Measurements from ENCODE around the gene PNPLA5. TPM values are rescaled to one million over a fixed set of nuclear protein-coding genes. Genes with fewer than 3 reads are reported as not detected.

Gene PNPLA5
- total RNA-seq, 2 experiments from 2014 or later: 0.15 TPM; not detected in 1

DNA sequence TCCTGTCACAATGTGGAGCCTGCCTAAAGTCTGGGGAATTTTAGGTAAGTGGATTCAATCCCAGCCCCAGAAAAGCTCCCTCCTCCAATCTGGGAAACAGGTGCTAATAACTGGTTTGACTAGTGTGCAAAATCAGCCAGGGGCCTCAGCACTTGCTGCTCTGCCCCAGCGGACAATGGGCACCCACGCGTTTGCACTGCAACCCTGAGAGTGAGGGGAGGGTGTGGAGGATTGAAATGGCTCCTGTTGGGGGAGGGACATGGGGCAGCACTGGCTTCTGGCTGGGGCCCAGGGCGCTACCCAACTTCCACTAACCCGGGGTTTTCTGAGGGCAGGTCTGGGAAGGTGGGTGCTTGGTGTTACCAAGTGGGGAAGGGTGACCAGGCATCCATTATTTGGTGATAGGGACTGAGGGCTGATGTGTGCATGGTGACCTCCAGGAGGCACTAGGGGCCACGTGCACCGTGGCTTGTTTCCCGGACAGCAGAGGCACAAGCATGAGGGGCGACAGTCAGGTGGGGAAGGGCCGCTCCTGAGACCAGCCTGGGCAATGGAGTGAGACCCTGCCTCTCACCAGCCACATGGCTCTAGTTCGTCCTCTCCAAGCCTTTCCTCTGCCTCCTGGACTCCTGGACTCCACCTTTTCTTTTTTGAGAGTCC is 4.3 kb upstream of the PNPLA5 start:
- no TSS peak for BruUV-seq (replicated peaks)
- DNase-seq (ENCODE audit: low spot score): no peak
- H4K20me1 ChIP-seq (ENCODE audit: insufficient read depth, low read length): no peaks in the 10 kb centered on the region
- no peak overlapping the region for H3K4me3 ChIP-seq (ENCODE audit: low read depth, low read length, poor library complexity, severe bottlenecking)
- no peak overlapping the region for H3K27ac ChIP-seq (ENCODE audit: low read depth, low read length, poor library complexity, severe bottlenecking)
- no peaks in the 10 kb centered on the region for H3K36me3 ChIP-seq (ENCODE audit: insufficient read depth, low read length)
- no peak for TF ChIP-seq EZH2phosphoT487 (IDR thresholded peaks at IDR 0.05; ENCODE audit: borderline replicate concordance, low read depth, low read length)
- TF ChIP-seq, protein P1, sequence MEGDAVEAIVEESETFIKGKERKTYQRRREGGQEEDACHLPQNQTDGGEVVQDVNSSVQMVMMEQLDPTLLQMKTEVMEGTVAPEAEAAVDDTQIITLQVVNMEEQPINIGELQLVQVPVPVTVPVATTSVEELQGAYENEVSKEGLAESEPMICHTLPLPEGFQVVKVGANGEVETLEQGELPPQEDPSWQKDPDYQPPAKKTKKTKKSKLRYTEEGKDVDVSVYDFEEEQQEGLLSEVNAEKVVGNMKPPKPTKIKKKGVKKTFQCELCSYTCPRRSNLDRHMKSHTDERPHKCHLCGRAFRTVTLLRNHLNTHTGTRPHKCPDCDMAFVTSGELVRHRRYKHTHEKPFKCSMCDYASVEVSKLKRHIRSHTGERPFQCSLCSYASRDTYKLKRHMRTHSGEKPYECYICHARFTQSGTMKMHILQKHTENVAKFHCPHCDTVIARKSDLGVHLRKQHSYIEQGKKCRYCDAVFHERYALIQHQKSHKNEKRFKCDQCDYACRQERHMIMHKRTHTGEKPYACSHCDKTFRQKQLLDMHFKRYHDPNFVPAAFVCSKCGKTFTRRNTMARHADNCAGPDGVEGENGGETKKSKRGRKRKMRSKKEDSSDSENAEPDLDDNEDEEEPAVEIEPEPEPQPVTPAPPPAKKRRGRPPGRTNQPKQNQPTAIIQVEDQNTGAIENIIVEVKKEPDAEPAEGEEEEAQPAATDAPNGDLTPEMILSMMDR (conservative IDR thresholded peaks at IDR 0.05; ENCODE audit: low read length): no peak
- no peaks in the 10 kb centered on the region for H3K9me3 ChIP-seq (ENCODE audit: low read length)
- H2AFZ ChIP-seq (ENCODE audit: low read length): no peak overlapping the region
- CTCF ChIA-PET (ENCODE audit: unreplicated experiment): no interaction called here
- POLR2A ChIA-PET: interaction anchor here (0.5 to 0.6 kb wide), 2 partner anchors 57 to 708 kb away, joined by 3 to 4 read pairs; no protein-coding TSS in a partner anchor
- no peak overlapping the region for H3K4me2 ChIP-seq (ENCODE audit: low read length)
- intact Hi-C loops (cut with micrococcal nuclease; ENCODE audit: unreplicated experiment): no loop called here
- no peaks in the 10 kb centered on the region for H3K9me2 ChIP-seq (ENCODE audit: insufficient read depth, low read length)
- no peaks in the 10 kb centered on the region for H3K79me2 ChIP-seq (ENCODE audit: insufficient read depth, low read depth, low read length)
- no peaks in the 10 kb centered on the region for H3K4me1 ChIP-seq (ENCODE audit: insufficient read depth, low read length, poor library complexity, severe bottlenecking)

DNA sequence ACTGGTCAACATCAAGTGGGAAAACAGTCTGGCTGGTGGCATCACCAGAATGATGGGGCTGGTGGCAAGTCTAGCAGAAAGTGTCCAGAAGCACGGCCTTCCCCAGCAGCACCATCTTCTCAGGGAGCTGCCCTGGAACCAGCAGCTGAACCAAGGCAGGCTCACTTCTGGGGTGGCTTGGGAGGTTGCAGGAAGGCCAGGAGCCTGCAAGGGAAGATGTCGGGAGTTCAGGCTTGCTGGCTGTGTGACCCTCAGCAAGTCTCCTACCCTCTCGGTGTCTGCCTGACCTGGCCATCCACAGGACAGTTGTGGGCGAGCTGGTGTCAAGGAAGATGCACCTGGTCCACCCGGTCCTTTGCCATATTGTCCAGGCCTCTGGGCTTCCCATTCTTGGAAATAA is 2.3 kb upstream of the PNPLA5 start:
- Histone ChIP-seq H3K36me3 (ENCODE audit: insufficient read depth, low read length) (no peaks in the 10 kb centered on the region), H3K4me3 (ENCODE audit: low read depth, low read length, poor library complexity, severe bottlenecking) (no peak overlapping the region), H3K9me3 (ENCODE audit: low read length) (no peaks in the 10 kb centered on the region), H3K79me2 (ENCODE audit: insufficient read depth, low read depth, low read length) (no peaks in the 10 kb centered on the region), H2AFZ (ENCODE audit: low read length) (no peak overlapping the region), H4K20me1 (ENCODE audit: insufficient read depth, low read length) (no peaks in the 10 kb centered on the region), H3K4me2 (ENCODE audit: low read length) (no peak overlapping the region), H3K27ac (ENCODE audit: low read depth, low read length, poor library complexity, severe bottlenecking) (no peak overlapping the region), H3K4me1 (ENCODE audit: insufficient read depth, low read length, poor library complexity, severe bottlenecking) (no peaks in the 10 kb centered on the region), H3K9me2 (ENCODE audit: insufficient read depth, low read length) (no peaks in the 10 kb centered on the region)
- POLR2A ChIA-PET: no interaction called here
- TF ChIP-seq, protein P1 (conservative IDR thresholded peaks at IDR 0.05; ENCODE audit: low read length): no peak
- TF ChIP-seq EZH2phosphoT487 (IDR thresholded peaks at IDR 0.05; ENCODE audit: borderline replicate concordance, low read depth, low read length): no peak
- no TSS peak for BruUV-seq (replicated peaks)
- no peak for DNase-seq (ENCODE audit: low spot score)
- intact Hi-C loops (cut with micrococcal nuclease; ENCODE audit: unreplicated experiment): no loop called here
- CTCF ChIA-PET (ENCODE audit: unreplicated experiment): no interaction called here

DNA sequence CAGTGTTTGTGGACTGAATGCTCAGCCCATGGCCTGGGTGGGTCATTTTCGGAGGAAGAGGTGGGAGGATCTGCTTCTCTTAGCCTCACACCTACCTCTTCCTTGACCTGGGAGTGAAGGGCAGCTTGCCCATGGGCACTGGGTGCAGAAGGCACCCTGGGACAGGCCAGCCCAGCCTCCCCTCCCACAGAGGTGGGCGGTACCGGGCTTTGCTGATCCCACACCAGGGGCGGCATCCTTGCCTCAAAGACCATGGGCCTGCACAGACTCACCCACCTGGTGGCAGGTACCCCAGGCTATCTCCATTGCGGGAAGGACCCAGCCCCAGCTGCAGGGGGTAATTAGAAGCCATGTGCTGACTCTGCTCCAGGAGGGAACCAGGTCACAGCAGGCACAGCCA is 1.5 kb upstream of the PNPLA5 start:
- TF ChIP-seq, protein P1 (conservative IDR thresholded peaks at IDR 0.05; ENCODE audit: low read length): no peak
- TF ChIP-seq EZH2phosphoT487 (IDR thresholded peaks at IDR 0.05; ENCODE audit: borderline replicate concordance, low read depth, low read length): no peak
- POLR2A ChIA-PET: no interaction called here
- H3K36me3 ChIP-seq (ENCODE audit: insufficient read depth, low read length): no peaks in the 10 kb centered on the region

More for the DNA sequence above, 1.5 kb upstream of the PNPLA5 start:
- Histone ChIP-seq H3K4me1 (ENCODE audit: insufficient read depth, low read length, poor library complexity, severe bottlenecking) (no peaks in the 10 kb centered on the region), H3K9me2 (ENCODE audit: insufficient read depth, low read length) (no peaks in the 10 kb centered on the region), H3K27ac (ENCODE audit: low read depth, low read length, poor library complexity, severe bottlenecking) (no peak overlapping the region), H3K4me2 (ENCODE audit: low read length) (no peak overlapping the region), H4K20me1 (ENCODE audit: insufficient read depth, low read length) (no peaks in the 10 kb centered on the region), H3K4me3 (ENCODE audit: low read depth, low read length, poor library complexity, severe bottlenecking) (no peak overlapping the region), H2AFZ (ENCODE audit: low read length) (no peak overlapping the region), H3K9me3 (ENCODE audit: low read length) (no peaks in the 10 kb centered on the region), H3K79me2 (ENCODE audit: insufficient read depth, low read depth, low read length) (no peaks in the 10 kb centered on the region)
- CTCF ChIA-PET (ENCODE audit: unreplicated experiment): no interaction called here
- intact Hi-C loops (cut with micrococcal nuclease; ENCODE audit: unreplicated experiment): no loop called here
- no peak for DNase-seq (ENCODE audit: low spot score)
- no TSS peak for BruUV-seq (replicated peaks)

Measured in OCI-LY7 (cell line).